Measurements from ENCODE around the gene ID3. TPM values are rescaled to one million over a fixed set of nuclear protein-coding genes. Genes with fewer than 3 reads are reported as not detected.

Gene ID3
- total and polyA plus RNA-seq, 9 of the 15 experiments (the other 6 are each of a cell fraction or from before 2014, with no cell fraction given) = 6.8 to 59.8 (median 23.5) TPM

DNA sequence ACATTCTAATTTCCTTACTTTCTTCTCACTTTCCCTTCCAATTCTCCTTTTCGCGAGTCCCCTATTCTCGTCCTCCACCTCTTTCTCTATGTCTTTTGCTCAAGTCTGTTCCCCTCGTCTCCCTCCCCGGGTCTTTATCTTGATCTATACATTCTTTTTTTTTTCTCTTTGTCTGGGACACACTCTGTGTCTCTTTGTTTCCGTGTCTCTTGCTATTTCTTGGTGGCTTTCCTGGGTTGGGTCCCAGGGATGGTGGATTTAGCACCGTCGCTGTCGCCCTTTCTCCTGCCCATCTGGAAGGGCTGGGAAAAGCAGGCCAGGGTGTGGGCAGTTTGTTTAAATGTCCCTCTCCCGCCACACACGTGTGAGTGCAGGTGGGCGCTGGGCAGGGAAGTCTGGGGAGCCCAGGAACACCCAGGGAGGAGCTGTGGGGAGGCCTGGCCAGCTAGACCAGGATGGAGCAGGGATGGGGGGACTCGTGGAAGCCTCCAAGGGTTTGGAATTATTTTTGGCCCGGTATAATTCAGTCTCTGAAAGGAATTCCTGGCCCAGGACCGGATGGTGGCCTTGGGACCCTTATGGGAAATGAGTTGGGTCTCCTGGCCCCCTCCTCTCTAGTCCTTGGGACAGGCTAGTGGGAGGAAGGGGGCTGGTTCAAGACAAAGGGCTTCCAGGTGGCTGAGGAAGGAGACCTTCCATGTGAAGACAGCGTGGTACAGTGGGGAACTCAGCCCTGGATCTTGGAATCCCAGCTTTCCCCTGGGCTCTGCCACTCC is 9.5 kb upstream of the ID3 start (continued):
- no peak for TF ChIP-seq E2F3 (CRISPR knock-in tag; IDR thresholded peaks at IDR 0.05)
- TF ChIP-seq SMARCB1 (IDR thresholded peaks at IDR 0.05; ENCODE audit: insufficient read length, low read depth) = no peak
- TF ChIP-seq MEIS2 (IDR thresholded peaks at IDR 0.05; ENCODE audit: partially characterized antibody) = no peak
- TF ChIP-seq ZNF695 (CRISPR knock-in tag; IDR thresholded peaks at IDR 0.05) = no peak
- no peak for TF ChIP-seq ZNF282 (CRISPR knock-in tag; IDR thresholded peaks at IDR 0.05)
- TF ChIP-seq MECOM (CRISPR knock-in tag; IDR thresholded peaks at IDR 0.05) = 0 out of 2 replicates have a peak, but pooled peaks have one; percentile 35
- TF ChIP-seq RNF219 (CRISPR knock-in tag; IDR thresholded peaks at IDR 0.05) = no peak
- TF ChIP-seq, protein P1, sequence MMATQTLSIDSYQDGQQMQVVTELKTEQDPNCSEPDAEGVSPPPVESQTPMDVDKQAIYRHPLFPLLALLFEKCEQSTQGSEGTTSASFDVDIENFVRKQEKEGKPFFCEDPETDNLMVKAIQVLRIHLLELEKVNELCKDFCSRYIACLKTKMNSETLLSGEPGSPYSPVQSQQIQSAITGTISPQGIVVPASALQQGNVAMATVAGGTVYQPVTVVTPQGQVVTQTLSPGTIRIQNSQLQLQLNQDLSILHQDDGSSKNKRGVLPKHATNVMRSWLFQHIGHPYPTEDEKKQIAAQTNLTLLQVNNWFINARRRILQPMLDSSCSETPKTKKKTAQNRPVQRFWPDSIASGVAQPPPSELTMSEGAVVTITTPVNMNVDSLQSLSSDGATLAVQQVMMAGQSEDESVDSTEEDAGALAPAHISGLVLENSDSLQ (IDR thresholded peaks at IDR 0.05) = no peak; the same call in 1 of the 2 replicates
- no peak; the same call in 1 of the 2 replicates for TF ChIP-seq RBFOX2 (IDR thresholded peaks at IDR 0.05; ENCODE audit: low read depth, low read length)
- TF ChIP-seq DEAF1 (CRISPR knock-in tag; IDR thresholded peaks at IDR 0.05) = no peak
- peak; percentile 85 for TF ChIP-seq SMARCE1 (IDR thresholded peaks at IDR 0.05)
- no peak for TF ChIP-seq U2AF2 (optimal IDR thresholded peaks at IDR 0.05; ENCODE audit: low read depth, low read length)
- TF ChIP-seq RAD51 (IDR thresholded peaks at IDR 0.05; ENCODE audit: borderline replicate concordance, low read depth) = no peak
- no peak for TF ChIP-seq SRSF7 (optimal IDR thresholded peaks at IDR 0.05; ENCODE audit: low read depth, low read length)
- no peak for TF ChIP-seq RBM15 (IDR thresholded peaks at IDR 0.05; ENCODE audit: insufficient read depth, low read length)
- TF ChIP-seq SRSF1 (IDR thresholded peaks at IDR 0.05; ENCODE audit: low read depth, low read length) = no peak
- TF ChIP-seq NR1H2 (CRISPR knock-in tag; IDR thresholded peaks at IDR 0.05) = no peak
- TF ChIP-seq ZNF146 (CRISPR knock-in tag; IDR thresholded peaks at IDR 0.05; ENCODE audit: unreplicated experiment) = no peak
- no peak for TF ChIP-seq TRIM28 (IDR thresholded peaks at IDR 0.05)
- TF ChIP-seq ZNF507 (tag; conservative IDR thresholded peaks at IDR 0.05) = no peak
- TF ChIP-seq BDP1 (IDR thresholded peaks at IDR 0.05; ENCODE audit: insufficient read depth, insufficient read length) = no peak
- TF ChIP-seq MAFK (IDR thresholded peaks at IDR 0.05; ENCODE audit: low read length) = no peak
- 0 out of 2 replicates have a peak, but pooled peaks have one; percentile 7 for TF ChIP-seq CBFA2T3 (IDR thresholded peaks at IDR 0.05)
- TF ChIP-seq MEF2D (tag; conservative IDR thresholded peaks at IDR 0.05; ENCODE audit: low read depth) = no peak
